DMS114 treated with DMSO at 0.1 percent for 48 hours (cell line): ENCODE data around the gene IFT80.
"Not testable (repeated sequence)": the region's sequence is repeated elsewhere in the genome, so short reads cannot be mapped to it uniquely, and the experiment has no call there.

Experiments
- DNase-seq: peaks from one replicate; lab custom pipeline; 2025; ENCODE audit not compliant: unreplicated experiment; lab: John Stamatoyannopoulos, UW

The IFT80 gene

GRCh38 chr3:160280836-160281235 is 118.2 kb downstream of the IFT80 start:
- no peak for DNase-seq

GRCh38 chr3:160279657-160280056 is 119.4 kb downstream of the IFT80 start:
- DNase-seq: no peak

- no peak for DNase-seq
Measured at GRCh38 chr3:160278210-160278609, 120.8 kb downstream of the IFT80 start.

- no peak for DNase-seq
Measured at GRCh38 chr3:160265088-160265487, 133.9 kb downstream of the IFT80 start.

- DNase-seq: no peak
Measured at GRCh38 chr3:160260587-160261270, 138.3 kb downstream of the IFT80 start.

GRCh38 chr3:160259589-160259988 is 139.4 kb downstream of the IFT80 start:
- no peak for DNase-seq

GRCh38 chr3:160257606-160258005 is 141.4 kb downstream of the IFT80 start:
- no peak for DNase-seq

- no peak for DNase-seq
Measured at GRCh38 chr3:160253298-160253697, 145.7 kb downstream of the IFT80 start.

- no peak for DNase-seq
Measured at GRCh38 chr3:160247766-160248165, 151.3 kb downstream of the IFT80 start.

- DNase-seq: no peak
Measured at GRCh38 chr3:160245261-160245800, 153.7 kb downstream of the IFT80 start.

- not testable (repeated sequence) for DNase-seq
Measured at GRCh38 chr3:160240719-160241118, 158.3 kb downstream of the IFT80 start.

GRCh38 chr3:160232014-160232413 is 167.0 kb downstream of the IFT80 start:
- DNase-seq: no peak

- DNase-seq: no peak
Measured at GRCh38 chr3:160227419-160227818, 171.6 kb downstream of the IFT80 start.

- DNase-seq: no peak
Measured at GRCh38 chr3:160226026-160226907, 172.8 kb downstream of the IFT80 start.

GRCh38 chr3:160225176-160226025 is 173.6 kb downstream of the IFT80 start, which contains the start of gene C3orf80:
Gene C3orf80 (plus strand): TSS chr3:160225422. CDS start chr3:160225636, 214 bp downstream.
- DNase-seq: no peak

GRCh38 chr3:160224811-160225175 is 174.2 kb downstream of the IFT80 start:
- DNase-seq: no peak

- DNase-seq: no peak
Measured at GRCh38 chr3:160224256-160224655, 174.8 kb downstream of the IFT80 start.

GRCh38 chr3:160221019-160221418 is 178.0 kb downstream of the IFT80 start:
- no peak for DNase-seq

- no peak for DNase-seq
Measured at GRCh38 chr3:160220038-160220437, 179.0 kb downstream of the IFT80 start.

GRCh38 chr3:160218136-160218535 is 180.9 kb downstream of the IFT80 start:
- no peak for DNase-seq

- DNase-seq: no peak
Measured at GRCh38 chr3:160217675-160218074, 181.3 kb downstream of the IFT80 start.
